HK-2 (cell line): ENCODE measurements around the gene PLPPR3.
A peak's percentile ranks its signal among the peaks of the same experiment; 100 is the strongest.

Experiments used
- DNase-seq: peaks from one replicate; pipeline ENCODE4 v3.0.0-alpha.2; 2018; ENCODE audit not compliant: unreplicated experiment

Gene PLPPR3

DNA sequence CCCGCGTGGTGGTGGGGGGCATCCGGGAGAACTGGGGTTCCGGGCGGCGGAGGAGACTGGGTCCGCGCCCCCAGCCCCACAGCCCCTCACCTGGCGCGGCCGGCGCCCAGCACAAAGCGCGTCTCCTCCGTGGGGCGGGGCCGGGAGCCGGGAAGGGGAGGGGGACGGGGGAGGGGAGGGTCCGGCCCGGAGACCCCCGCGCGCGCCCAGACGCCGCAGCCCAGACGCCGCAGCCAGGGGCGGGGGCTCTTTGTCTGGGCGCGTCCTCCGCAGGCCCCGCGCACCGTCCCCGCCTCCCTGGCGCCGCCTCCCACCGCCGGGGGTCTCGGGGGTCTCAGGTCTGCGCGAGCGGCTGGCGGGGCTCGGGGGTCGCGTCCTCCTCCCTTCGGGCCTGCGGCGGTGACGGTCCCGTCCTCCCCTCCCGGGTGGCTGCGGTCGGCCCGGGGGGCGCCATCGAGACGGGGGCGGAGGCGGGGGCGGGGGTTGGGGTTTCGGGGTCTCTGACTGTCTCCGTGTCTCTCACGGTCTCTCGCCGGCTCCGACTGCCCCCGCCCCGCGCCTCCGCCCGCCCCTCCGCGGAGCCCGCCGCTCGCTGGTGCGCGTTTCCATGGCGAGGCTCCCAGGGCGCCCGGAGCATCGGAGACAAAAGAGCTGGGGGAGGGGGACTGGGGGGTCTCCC is at the start of gene PLPPR3:
TSS of gene PLPPR3 (minus strand) at position 131 of the 679 bp plus-strand sequence. CDS start 396 bp downstream, outside the sequence.
- no peak for DNase-seq

- no peak for DNase-seq
These were observed 49.2 kb upstream of the PLPPR3 start for GRCh38 chr19:870963-871401.

GRCh38 chr19:870314-870713 is 48.6 kb upstream of the PLPPR3 start:
- no peak for DNase-seq

DNA sequence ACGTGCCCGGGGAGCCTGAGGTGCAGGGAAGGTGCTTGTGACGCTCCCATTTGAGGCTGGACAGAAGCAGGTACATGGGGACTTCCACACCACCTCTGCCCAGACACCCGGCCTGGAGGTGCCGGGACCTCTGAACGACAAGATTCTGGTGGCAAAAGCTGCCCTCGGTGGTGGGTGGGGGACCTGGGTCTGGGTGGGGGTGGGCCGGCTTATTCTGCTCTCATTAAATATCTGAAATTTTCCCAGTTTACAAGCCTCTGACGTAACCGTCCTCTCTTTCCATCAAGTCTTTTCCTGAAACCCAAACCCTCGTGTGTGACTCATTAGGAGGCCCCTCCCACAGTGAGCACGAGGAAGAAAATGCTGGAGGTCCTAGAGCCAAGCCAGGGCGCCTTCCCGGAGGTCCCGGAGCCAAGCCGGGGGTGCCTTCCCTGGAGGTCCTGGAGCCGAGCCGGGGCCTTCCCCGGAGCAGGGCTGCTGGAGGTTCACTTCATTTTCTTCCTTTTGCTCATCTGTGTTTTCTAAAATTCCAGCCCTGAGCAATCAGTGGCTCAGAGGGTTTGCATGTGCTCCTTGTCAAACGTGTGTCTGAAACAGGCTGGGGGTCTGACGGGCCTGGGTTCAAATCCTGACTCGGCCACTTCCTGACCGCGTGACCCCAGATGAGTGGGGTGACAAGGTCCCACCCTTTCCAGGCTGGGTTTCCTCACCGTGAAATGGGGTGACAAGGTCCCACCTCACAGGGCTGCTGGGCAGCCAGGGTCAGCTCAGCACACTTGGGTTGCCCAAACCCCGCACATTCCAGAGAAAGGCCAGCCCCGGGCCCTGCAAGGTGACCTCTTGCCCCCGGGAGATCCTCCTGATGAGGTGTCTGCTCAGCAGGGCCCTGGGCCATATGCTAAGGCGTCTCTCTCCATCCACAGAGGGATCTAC is 47.8 kb upstream of the PLPPR3 start:
- peak; percentile 71 for DNase-seq

DNA sequence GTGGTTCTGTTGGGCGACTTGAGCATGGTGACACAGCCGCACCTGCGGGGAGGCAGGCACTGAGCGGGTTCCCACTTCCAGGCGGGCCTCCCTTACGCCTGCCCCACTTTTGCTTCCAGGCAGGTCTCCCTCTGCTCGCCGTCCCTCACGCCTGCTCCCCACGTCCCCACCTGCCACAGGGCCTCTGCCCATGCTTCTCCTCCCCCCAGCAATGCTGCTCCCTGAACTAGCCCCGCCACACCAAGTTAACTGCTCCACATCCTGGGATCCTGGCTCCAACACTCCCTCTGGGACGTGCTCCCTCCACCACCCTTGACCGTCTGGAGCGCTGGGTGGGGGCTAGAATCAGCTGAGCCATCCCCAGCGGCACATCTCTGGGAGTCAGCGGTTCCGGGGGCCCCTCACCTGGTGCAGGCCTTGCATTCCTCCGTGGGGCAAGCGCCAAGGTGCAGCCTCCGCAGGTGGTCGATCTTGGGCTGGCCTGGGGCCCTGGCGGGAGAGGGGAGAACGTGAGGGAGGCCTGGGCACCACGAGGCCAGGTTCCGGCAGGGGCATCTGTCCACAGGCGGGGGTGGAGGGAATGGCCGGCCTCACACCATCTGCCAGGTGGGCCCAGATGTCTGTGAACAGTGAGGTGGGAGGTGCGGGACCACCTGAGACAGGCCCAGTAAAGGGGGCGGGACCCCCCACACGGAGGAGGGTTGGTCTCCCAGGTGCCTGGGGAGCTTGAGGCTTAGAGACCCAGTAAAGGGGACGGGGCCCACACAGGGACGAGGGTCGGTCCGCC is 46.9 kb upstream of the PLPPR3 start:
- no peak for DNase-seq

GRCh38 chr19:867855-868457 is 46.2 kb upstream of the PLPPR3 start:
- no peak for DNase-seq

GRCh38 chr19:867301-867793 is 45.6 kb upstream of the PLPPR3 start:
- DNase-seq = no peak

GRCh38 chr19:866769-867300 is 45.1 kb upstream of the PLPPR3 start:
- no peak for DNase-seq

GRCh38 chr19:863315-863620 is 41.5 kb upstream of the PLPPR3 start:
- no peak for DNase-seq

DNA sequence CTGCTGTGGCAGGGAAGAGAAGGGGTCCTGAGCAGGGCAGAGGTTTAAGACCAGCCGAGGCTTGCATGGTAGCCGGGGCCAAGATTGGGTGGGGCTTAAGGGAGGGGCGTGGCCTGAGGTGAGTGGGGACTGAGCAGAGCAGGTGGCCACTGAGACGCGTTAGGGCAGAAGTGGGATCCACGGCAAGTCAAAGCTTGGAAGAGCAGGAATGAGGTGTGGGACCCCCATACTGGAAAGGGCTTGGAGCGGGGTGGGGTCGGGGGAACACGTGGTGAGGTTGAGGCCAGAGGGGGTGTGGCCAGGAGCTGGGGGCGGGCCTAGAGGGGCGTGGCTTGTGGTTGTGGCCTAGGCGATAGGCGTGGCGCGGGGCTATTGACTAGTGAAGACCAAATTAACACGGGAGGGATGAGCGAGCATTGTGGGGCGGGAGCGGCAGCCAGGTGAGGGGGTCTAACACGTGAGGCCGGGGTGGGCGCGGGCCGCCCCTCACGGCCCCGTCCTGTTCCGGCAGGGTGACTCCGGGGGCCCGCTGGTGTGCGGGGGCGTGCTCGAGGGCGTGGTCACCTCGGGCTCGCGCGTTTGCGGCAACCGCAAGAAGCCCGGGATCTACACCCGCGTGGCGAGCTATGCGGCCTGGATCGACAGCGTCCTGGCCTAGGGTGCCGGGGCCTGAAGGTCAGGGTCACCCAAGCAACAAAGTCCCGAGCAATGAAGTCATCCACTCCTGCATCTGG is 41.0 kb upstream of the PLPPR3 start:
- no peak for DNase-seq

- no peak for DNase-seq
These were observed 40.2 kb upstream of the PLPPR3 start for GRCh38 chr19:861756-862580.

GRCh38 chr19:861141-861755 is 39.5 kb upstream of the PLPPR3 start:
- no peak for DNase-seq

DNA sequence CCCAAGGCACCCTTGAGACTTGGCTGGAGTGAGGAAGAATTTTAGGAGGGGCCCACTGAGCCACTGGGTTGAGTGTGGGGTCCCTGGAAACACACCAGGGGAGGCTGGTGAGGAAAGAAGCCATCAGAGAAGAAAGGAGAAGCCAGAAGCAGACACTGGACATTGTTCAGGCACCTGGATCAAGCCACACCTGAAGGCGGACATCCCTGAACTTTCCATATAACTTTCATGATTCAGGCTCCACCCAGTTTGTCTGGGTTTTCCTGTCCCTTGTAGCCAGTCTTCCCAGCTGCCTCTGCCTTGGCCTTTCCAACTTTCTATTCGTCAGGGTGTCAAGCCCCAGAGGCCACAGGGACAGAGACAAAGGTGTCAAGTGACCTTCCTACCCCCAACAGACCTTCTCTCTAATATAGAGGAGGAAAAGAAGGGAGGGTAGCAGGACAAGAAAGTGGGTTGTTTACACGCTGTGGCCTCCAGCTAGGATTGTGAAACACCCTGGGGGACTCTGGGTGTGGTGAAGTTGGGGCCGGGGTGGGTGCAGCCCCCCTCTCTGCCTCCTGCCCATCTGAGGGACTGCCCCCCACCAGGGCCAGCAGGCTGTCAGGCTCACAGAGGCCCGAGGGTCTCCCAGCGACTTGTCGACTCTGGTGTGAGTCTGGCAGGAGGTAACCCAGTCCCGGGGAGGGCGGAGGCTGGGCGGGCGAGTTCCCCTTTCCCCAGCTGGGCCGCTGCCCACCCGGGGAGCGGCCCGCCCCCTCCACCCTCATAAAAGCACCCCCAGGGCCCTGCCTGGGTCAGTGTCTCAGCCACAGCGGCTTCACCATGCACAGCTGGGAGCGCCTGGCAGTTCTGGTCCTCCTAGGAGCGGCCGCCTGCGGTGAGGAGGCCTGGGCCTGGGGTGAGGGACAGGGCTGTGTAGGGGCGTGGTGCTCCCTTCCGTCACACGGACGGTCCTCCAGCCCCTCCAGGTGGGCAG is 37.4 kb upstream of the PLPPR3 start, which contains the start of gene CFD:
TSS of gene CFD (plus strand) at position 797 of the 976 bp plus-strand sequence. CDS start at position 823, 26 bp downstream.
- DNase-seq = no peak

GRCh38 chr19:858284-858683 is 36.5 kb upstream of the PLPPR3 start:
- no peak for DNase-seq

GRCh38 chr19:855566-856120 is 33.9 kb upstream of the PLPPR3 start:
- no peak for DNase-seq

DNA sequence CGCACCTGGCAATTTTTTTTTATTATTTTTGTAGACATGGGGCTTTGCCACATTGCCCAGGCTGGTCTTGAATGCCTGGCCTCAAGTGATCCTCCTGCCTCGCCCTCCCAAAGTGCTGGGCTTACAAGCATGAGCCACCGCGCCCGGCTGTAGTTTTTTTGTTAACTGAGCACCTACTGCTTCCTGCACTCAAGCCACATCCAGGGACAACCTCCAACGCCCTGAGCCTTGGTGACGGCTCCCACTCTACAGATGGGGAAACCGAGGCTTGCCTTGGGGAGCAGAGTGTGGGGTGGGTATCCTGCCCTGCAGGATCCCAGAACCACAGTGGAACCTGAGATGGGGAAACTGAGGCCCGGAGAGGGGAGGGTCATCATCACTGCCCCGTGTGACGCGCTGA is 33.4 kb upstream of the PLPPR3 start:
- no peak for DNase-seq

DNA sequence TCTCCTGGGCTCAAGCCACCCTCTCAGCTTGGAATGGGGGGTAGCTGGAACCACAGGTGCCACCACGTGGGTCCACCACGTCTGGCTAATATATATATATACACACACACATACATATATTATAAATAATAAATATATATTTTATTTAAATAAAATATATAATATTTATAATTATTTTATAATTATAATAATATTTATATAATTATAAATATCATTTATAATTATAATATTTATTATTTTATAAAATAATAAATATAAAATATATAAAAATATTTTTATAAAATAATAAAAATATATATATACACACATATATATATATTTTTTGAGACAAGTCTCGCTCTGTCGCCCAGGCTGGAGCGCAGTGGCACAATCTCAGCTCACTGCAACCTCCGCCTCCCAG is 32.8 kb upstream of the PLPPR3 start:
- DNase-seq = no peak
